Kidney (tissue), 14 donors: ENCODE data around the gene AHNAK. TPM values are rescaled to one million over a fixed set of nuclear protein-coding genes. Genes with fewer than 3 reads are reported as not detected.

ENCODE experiments used
- DNase-seq, 5 donors: peaks; one replicate each; pipeline ENCODE4 v3.0.0-alpha.2; 2013 to 2020
- FAIRE-seq: peaks from 2 replicates; lab custom pipeline; 2012; peaks lifted over from hg19 to GRCh38; lab: Jason Lieb, UNC
- H3K27ac ChIP-seq, 2 donors: one replicate each; pipeline ENCODE4 v1.7.0; 2013; ENCODE audit warnings: low read depth in 2 of 2, low read length in 2 of 2, inconsistent platforms in 1 of 2
- H3K27me3 ChIP-seq: one replicate; pipeline ENCODE4 v1.7.1; 2013; ENCODE audit warnings: low read length, inconsistent platforms; ENCODE audit not compliant: control insufficient read depth, insufficient read depth
- H3K36me3 ChIP-seq, 3 donors: one replicate each; pipeline versions ENCODE4 v1.7.0 to v1.7.1; 2013; ENCODE audit warnings: low read length in 3 of 3, control low read depth in 1 of 3, inconsistent platforms in 1 of 3; ENCODE audit not compliant: insufficient read depth in 3 of 3, control insufficient read depth in 2 of 3
- H3K4me1 ChIP-seq, 3 donors: one replicate each; pipeline versions ENCODE4 v1.7.0 to v1.7.1; 2013; ENCODE audit warnings: low read length in 3 of 3, inconsistent platforms in 1 of 3, low read depth in 1 of 3; ENCODE audit not compliant: control insufficient read depth in 2 of 3, insufficient read depth in 2 of 3
- H3K4me3 ChIP-seq, 3 donors: one replicate each; pipeline versions ENCODE4 v1.7.0 to v1.8.1; 2013; ENCODE audit warnings: low read length in 3 of 3, control low read depth in 1 of 3, inconsistent platforms in 1 of 3
- H3K9ac ChIP-seq, 3 donors: one replicate each; pipeline versions ENCODE4 v1.7.0 to v1.7.1; 2013; ENCODE audit warnings: low read length in 3 of 3, control low read depth in 1 of 3, inconsistent platforms in 1 of 3
- H3K9me3 ChIP-seq, 3 donors: one replicate each; pipeline versions ENCODE4 v1.7.0 to v1.7.1; 2013; ENCODE audit warnings: low read length in 3 of 3, control low read depth in 1 of 3, inconsistent platforms in 1 of 3; ENCODE audit not compliant: control insufficient read depth in 2 of 3, insufficient read depth in 1 of 3
- intact Hi-C: fragments of 100-400 bp; cut with DNase I; formaldehyde crosslinking; loops from one replicate; pipeline ENCODE4 v1.11.1; 2022
- polyA plus RNA-seq: library from polyadenylated mRNA; stranded (reverse); fragments of 350-450 nt; fragmentation: Illumina TruSeq; extraction: RNeasy Lipid Tissue Mini Kit (QIAGEN cat#74804); gene quantifications from one replicate; pipeline ENCODE4 v1.2.3, GENCODE V29; 2014; ENCODE audit warnings: low read depth, low replicate concordance; ENCODE audit not compliant: insufficient read depth
- total RNA-seq: library from RNA; stranded (reverse); fragmentation: NEBNext Ultra II Directional; extraction: Animal tissue kit (Norgen Biotek cat#: 25700); gene quantifications from one replicate; pipeline ENCODE4 v1.2.1, GENCODE V29; 2021
- TF ChIP-seq, protein P1 (sequence below): IDR thresholded peaks from 3 replicates; pipeline ENCODE4 v1.5.1; 2012; ENCODE audit warnings: mild to moderate bottlenecking, moderate library complexity, borderline replicate concordance; ENCODE audit not compliant: insufficient read depth; ENCODE audit errors: extremely low read depth
- donor health status: control.
- donor health status: control.
- donor health status: control.
- donor health status: control.
- donor health status: control.
- donor health status: DM: yes; HTN: yes; CAD: no.
- donor health status: Normal renal cell carcinoma (clear cell type).

Gene AHNAK
- total and polyA plus RNA-seq, 2 donors from 2014 or later = 36.6 to 700 TPM

DNA sequence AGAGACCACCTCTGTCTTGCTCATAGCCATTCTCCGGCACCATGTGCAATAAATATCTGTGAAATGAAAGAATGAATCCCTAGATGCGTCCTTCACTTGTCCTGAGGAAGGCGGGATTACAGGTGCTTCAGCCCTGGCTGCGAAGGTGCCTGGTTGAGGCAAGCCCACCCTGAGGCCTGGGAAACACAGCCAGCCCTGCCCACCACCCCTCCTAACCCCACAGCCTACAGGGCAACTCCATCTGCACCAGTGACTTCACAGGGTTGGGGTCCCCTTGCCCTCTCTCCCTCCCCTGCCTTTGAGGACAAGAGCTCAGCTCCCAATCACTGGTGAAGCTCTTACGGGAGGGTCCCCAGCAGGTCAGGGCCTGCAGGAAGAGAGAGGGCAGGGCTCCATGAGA is 145.2 kb downstream of the AHNAK start:
- no peaks in the 10 kb centered on the region for H3K27me3 ChIP-seq
- no peaks in the 10 kb centered on the region for H3K9me3 ChIP-seq
- DNase-seq (peak in 1 of 5 donors; percentile 35), FAIRE-seq (no peak)
- no peak overlapping the region for H3K4me3 ChIP-seq
- H3K4me1 ChIP-seq = peaks cover 0 to 19% (median 0%) of the 10 kb centered on the region in 3 donors
- H3K36me3 ChIP-seq = no peaks in the 10 kb centered on the region
- no peak overlapping the region for H3K27ac ChIP-seq
- TF ChIP-seq, protein P1, sequence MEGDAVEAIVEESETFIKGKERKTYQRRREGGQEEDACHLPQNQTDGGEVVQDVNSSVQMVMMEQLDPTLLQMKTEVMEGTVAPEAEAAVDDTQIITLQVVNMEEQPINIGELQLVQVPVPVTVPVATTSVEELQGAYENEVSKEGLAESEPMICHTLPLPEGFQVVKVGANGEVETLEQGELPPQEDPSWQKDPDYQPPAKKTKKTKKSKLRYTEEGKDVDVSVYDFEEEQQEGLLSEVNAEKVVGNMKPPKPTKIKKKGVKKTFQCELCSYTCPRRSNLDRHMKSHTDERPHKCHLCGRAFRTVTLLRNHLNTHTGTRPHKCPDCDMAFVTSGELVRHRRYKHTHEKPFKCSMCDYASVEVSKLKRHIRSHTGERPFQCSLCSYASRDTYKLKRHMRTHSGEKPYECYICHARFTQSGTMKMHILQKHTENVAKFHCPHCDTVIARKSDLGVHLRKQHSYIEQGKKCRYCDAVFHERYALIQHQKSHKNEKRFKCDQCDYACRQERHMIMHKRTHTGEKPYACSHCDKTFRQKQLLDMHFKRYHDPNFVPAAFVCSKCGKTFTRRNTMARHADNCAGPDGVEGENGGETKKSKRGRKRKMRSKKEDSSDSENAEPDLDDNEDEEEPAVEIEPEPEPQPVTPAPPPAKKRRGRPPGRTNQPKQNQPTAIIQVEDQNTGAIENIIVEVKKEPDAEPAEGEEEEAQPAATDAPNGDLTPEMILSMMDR = no peak
- intact Hi-C loops = no loop called here
- H3K9ac ChIP-seq = no peak overlapping the region

DNA sequence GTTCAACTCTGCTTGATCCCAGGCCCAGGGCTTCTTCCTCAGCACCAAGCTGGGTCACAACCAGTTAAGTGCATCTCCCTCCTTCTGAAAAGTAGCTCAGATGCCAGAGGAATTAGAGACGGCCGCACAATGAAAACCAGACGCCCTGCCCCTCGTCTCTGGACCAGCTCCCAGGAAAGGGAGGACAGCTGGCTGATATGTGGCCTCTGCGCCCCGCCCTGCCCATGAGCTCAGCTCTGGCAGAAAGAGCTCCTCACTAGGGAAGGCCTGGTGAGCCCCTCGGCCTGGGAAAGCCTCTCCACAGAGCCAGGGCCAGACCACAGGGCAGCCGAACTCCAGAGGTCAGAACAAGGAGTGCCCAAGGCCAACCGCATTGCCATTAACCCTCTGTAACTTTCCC is 145.8 kb downstream of the AHNAK start:
- Histone ChIP-seq H3K9me3 (no peaks in the 10 kb centered on the region), H3K36me3 (no peaks in the 10 kb centered on the region), H3K4me1 (peaks cover 0 to 19% (median 0%) of the 10 kb centered on the region in 3 donors), H3K27ac (no peak overlapping the region), H3K4me3 (no peak overlapping the region), H3K27me3 (no peaks in the 10 kb centered on the region), H3K9ac (no peak overlapping the region)
- FAIRE-seq (no peak), DNase-seq (peak; percentile 74 to 91 (median 84))
- intact Hi-C loops = no loop called here
- TF ChIP-seq, protein P1 = no peak

DNA sequence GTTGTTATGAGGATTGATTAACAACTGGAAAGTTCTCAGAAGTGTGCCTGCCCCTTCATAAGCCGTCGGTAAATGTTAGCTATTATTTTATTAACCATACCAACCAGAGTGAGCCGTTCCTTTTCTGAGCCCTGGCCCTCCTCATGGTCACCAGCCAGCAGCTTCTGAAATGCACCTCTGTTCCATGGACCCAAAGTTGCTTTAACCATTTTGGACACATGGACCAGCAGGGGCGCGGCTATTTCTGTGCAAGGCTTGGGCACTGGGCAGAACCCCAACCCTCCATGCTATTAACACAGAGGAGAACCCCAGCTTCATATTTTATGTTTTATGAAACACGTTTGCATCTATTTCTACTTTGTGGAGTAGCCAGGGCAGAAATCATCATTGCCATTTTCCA is 146.3 kb downstream of the AHNAK start:
- TF ChIP-seq, protein P1 = no peak
- Histone ChIP-seq H3K36me3 (no peaks in the 10 kb centered on the region), H3K27me3 (no peaks in the 10 kb centered on the region), H3K9me3 (no peaks in the 10 kb centered on the region), H3K4me1 (peaks cover 0 to 21% (median 0%) of the 10 kb centered on the region in 3 donors), H3K9ac (no peak overlapping the region), H3K27ac (no peak overlapping the region), H3K4me3 (no peak overlapping the region)
- no peak for FAIRE-seq
- intact Hi-C loops = no loop called here
- no peak for DNase-seq

DNA sequence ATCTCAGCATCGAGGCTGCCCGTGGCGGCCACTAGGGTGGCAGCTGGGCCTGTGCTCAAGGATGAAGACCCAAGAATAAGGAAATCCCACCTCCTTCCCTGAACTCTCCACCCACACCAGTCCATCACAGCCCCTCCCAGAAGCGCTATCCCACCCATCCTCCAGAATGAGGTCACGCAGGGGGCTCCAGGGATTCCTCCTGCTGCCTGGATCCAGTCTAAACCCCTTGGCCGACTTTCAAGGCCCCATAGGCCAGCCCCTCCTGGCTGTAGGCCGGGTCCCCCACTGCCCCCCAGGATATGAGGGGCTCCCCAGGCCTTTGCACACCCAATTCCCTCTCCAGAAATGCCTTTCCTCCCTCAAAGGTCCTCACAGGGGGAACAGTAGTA is 146.7 kb downstream of the AHNAK start:
- H3K4me1 ChIP-seq = peaks cover 0 to 23% (median 0%) of the 10 kb centered on the region in 3 donors
- H3K27ac ChIP-seq = no peak overlapping the region
- H3K4me3 ChIP-seq = no peak overlapping the region
- TF ChIP-seq, protein P1 = no peak
- H3K9ac ChIP-seq = no peak overlapping the region
- H3K27me3 ChIP-seq = no peaks in the 10 kb centered on the region
- H3K9me3 ChIP-seq = no peaks in the 10 kb centered on the region
- H3K36me3 ChIP-seq = no peaks in the 10 kb centered on the region
- FAIRE-seq (no peak), DNase-seq (peak in 2 of 5 donors; percentile 58 to 64)
- intact Hi-C loops = loop anchor here (10.0 kb wide), 1 partner anchor 295 kb away; no protein-coding TSS in a partner anchor
